ENCODE measurements around the gene LMX1B.

DNA sequence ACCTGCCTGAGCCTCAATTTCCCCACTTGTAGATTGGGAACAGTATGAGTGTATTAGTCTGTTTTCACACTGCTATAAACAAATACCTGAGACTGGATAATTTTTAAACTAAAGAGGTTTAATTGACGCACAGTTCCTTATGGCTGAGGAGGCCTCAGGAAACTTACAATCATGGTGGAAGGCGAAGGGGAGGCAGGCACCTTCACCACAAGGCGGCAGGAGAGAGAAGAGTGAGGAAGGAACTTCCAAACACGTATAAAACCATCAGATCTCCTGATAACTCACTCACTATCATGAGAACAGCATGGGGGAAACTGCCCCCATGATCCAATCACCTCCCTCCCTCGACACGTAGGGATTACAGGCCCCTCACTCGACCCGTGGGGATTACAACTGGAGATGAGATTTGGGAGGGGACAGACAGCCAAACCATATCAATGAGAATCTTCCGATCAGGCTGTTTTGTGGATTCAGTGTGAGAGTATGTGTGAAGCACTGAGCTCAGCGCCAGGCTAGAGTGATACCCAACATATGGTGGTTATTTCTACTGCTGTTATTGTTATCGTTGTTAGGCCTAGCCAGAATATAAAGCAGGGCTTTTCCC is 14.6 kb upstream of the LMX1B start:
- TF ChIP-seq POLR2AphosphoS5 (IDR thresholded peaks at IDR 0.05) = no peak
- TF ChIP-seq, protein P1, sequence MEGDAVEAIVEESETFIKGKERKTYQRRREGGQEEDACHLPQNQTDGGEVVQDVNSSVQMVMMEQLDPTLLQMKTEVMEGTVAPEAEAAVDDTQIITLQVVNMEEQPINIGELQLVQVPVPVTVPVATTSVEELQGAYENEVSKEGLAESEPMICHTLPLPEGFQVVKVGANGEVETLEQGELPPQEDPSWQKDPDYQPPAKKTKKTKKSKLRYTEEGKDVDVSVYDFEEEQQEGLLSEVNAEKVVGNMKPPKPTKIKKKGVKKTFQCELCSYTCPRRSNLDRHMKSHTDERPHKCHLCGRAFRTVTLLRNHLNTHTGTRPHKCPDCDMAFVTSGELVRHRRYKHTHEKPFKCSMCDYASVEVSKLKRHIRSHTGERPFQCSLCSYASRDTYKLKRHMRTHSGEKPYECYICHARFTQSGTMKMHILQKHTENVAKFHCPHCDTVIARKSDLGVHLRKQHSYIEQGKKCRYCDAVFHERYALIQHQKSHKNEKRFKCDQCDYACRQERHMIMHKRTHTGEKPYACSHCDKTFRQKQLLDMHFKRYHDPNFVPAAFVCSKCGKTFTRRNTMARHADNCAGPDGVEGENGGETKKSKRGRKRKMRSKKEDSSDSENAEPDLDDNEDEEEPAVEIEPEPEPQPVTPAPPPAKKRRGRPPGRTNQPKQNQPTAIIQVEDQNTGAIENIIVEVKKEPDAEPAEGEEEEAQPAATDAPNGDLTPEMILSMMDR (IDR thresholded peaks at IDR 0.05; ENCODE audit: poor library complexity, severe bottlenecking) = no peak
- TF ChIP-seq RAD21 (conservative IDR thresholded peaks at IDR 0.05) = no peak
- TF ChIP-seq EP300 (conservative IDR thresholded peaks at IDR 0.05; ENCODE audit: poor library complexity, severe bottlenecking) = no peak
- TF ChIP-seq TAF1 (IDR thresholded peaks at IDR 0.05; ENCODE audit: low read depth) = no peak
- no peak for TF ChIP-seq EZH2 (IDR thresholded peaks at IDR 0.05; ENCODE audit: borderline replicate concordance, insufficient read depth, low read length, poor library complexity, severe bottlenecking)
- TF ChIP-seq, protein P2, sequence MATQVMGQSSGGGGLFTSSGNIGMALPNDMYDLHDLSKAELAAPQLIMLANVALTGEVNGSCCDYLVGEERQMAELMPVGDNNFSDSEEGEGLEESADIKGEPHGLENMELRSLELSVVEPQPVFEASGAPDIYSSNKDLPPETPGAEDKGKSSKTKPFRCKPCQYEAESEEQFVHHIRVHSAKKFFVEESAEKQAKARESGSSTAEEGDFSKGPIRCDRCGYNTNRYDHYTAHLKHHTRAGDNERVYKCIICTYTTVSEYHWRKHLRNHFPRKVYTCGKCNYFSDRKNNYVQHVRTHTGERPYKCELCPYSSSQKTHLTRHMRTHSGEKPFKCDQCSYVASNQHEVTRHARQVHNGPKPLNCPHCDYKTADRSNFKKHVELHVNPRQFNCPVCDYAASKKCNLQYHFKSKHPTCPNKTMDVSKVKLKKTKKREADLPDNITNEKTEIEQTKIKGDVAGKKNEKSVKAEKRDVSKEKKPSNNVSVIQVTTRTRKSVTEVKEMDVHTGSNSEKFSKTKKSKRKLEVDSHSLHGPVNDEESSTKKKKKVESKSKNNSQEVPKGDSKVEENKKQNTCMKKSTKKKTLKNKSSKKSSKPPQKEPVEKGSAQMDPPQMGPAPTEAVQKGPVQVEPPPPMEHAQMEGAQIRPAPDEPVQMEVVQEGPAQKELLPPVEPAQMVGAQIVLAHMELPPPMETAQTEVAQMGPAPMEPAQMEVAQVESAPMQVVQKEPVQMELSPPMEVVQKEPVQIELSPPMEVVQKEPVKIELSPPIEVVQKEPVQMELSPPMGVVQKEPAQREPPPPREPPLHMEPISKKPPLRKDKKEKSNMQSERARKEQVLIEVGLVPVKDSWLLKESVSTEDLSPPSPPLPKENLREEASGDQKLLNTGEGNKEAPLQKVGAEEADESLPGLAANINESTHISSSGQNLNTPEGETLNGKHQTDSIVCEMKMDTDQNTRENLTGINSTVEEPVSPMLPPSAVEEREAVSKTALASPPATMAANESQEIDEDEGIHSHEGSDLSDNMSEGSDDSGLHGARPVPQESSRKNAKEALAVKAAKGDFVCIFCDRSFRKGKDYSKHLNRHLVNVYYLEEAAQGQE (IDR thresholded peaks at IDR 0.05; ENCODE audit: borderline replicate concordance) = no peak
- no peak for TF ChIP-seq SMC3 (conservative IDR thresholded peaks at IDR 0.05; ENCODE audit: poor library complexity)
- TF ChIP-seq MXI1 (conservative IDR thresholded peaks at IDR 0.05; ENCODE audit: poor library complexity, severe bottlenecking) = no peak

Data from neural cell (in vitro differentiated cells).